Spinal cord (tissue), 10 donors: Measurements from ENCODE around the gene KRTAP2-2. TPM values are rescaled to one million over a fixed set of nuclear protein-coding genes. Genes with fewer than 3 reads are reported as not detected.
"Not testable (repeated sequence)": the region's sequence is repeated elsewhere in the genome, so short reads cannot be mapped to it uniquely, and the experiment has no call there.

Experiments used
- DNase-seq, 6 donors: peaks; one replicate each; pipeline versions ENCODE4 v3.0.0 to v3.0.0-alpha.2; 2013 to 2015; ENCODE audit warnings: low spot score in 6 of 6, low read depth in 4 of 6
- H3K27ac ChIP-seq: one replicate; pipeline ENCODE4 v1.5.1; 2013; ENCODE audit warnings: low read depth, low read length, control low read depth
- H3K27me3 ChIP-seq: one replicate; pipeline ENCODE4 v1.6.1; 2013; ENCODE audit warnings: low read length; ENCODE audit not compliant: control insufficient read depth, insufficient read depth
- H3K36me3 ChIP-seq: one replicate; pipeline ENCODE4 v1.6.1; 2013; ENCODE audit warnings: low read length; ENCODE audit not compliant: control insufficient read depth, insufficient read depth
- H3K4me1 ChIP-seq: one replicate; pipeline ENCODE4 v1.6.1; 2013; ENCODE audit warnings: low read length; ENCODE audit not compliant: control insufficient read depth, insufficient read depth
- H3K4me3 ChIP-seq: one replicate; pipeline ENCODE4 v1.5.1; 2013; ENCODE audit warnings: low read depth, low read length, control low read depth
- H3K9me3 ChIP-seq: one replicate; pipeline ENCODE4 v1.6.1; 2013; ENCODE audit warnings: low read length; ENCODE audit not compliant: control insufficient read depth, insufficient read depth
- WGBS: methylation state at CpG from one replicate; pipeline ENCODE4 v1.1.5; 2013; ENCODE audit warnings: missing lambda C conversion rate; ENCODE audit not compliant: insufficient coverage; 5-methylcytosine and 5-hydroxymethylcytosine counted together
- polyA plus RNA-seq, 2 donors: library from polyadenylated mRNA; unstranded; fragments of 120-200 nt; gene quantifications; one replicate each; pipeline ENCODE4 v1.2.1, GENCODE V29; 2013; ENCODE audit not compliant: insufficient read length in 2 of 2
- total RNA-seq, 2 donors: library from RNA; depleted of rRNA in 1 of 2; stranded (reverse); fragments of 120-200 nt in 1 of 2; fragments of >200 nt in 1 of 2; gene quantifications; one replicate each; pipeline versions ENCODE4 v1.2.3 to v1.2.4, GENCODE V29; 2013 to 2014
- donor health status: healthy.

Gene KRTAP2-2
- total and polyA plus RNA-seq, 4 donors, result not detected

GRCh38 chr17:41065016-41065689 is 10.1 kb upstream of the KRTAP2-2 start:
- not testable (repeated sequence) for H3K36me3 ChIP-seq, H3K9me3 ChIP-seq, H3K4me3 ChIP-seq, H3K27ac ChIP-seq, H3K27me3 ChIP-seq, H3K4me1 ChIP-seq, DNase-seq
- WGBS, result 94% methylated on average over 2 of the region's 16 CpGs

GRCh38 chr17:41064301-41064700 is 9.3 kb upstream of the KRTAP2-2 start:
- no peak overlapping the region for H3K4me3 ChIP-seq
- no peaks in the 10 kb centered on the region for H3K36me3 ChIP-seq
- no peaks in the 10 kb centered on the region for H3K4me1 ChIP-seq
- H3K9me3 ChIP-seq, result no peaks in the 10 kb centered on the region
- no CpG with 5 or more reads among the region's 1 CpG for WGBS
- H3K27ac ChIP-seq, result no peak overlapping the region
- no peaks in the 10 kb centered on the region for H3K27me3 ChIP-seq
- no peak for DNase-seq

GRCh38 chr17:41063449-41063848 is 8.4 kb upstream of the KRTAP2-2 start:
- WGBS, result no CpG with 5 or more reads among the region's 4 CpGs
- no peak overlapping the region for H3K4me3 ChIP-seq
- H3K9me3 ChIP-seq, result no peaks in the 10 kb centered on the region
- H3K27me3 ChIP-seq, result no peaks in the 10 kb centered on the region
- no peaks in the 10 kb centered on the region for H3K4me1 ChIP-seq
- no peak for DNase-seq
- H3K36me3 ChIP-seq, result no peaks in the 10 kb centered on the region
- H3K27ac ChIP-seq, result no peak overlapping the region

- no peak overlapping the region for H3K4me3 ChIP-seq
- no peak overlapping the region for H3K27ac ChIP-seq
- 60% methylated on average over 1 of the region's 1 CpG for WGBS
- H3K27me3 ChIP-seq, result no peaks in the 10 kb centered on the region
- DNase-seq, result no peak
- no peaks in the 10 kb centered on the region for H3K9me3 ChIP-seq
- H3K36me3 ChIP-seq, result no peaks in the 10 kb centered on the region
- H3K4me1 ChIP-seq, result no peaks in the 10 kb centered on the region
These were observed 6.9 kb upstream of the KRTAP2-2 start for GRCh38 chr17:41061964-41062363.

- Histone ChIP-seq H3K9me3 (no peaks in the 10 kb centered on the region), H3K4me1 (no peaks in the 10 kb centered on the region), H3K27ac (no peak within 1 kb of the TSS), H3K27me3 (no peaks in the 10 kb centered on the region), H3K4me3 (no peak within 1 kb of the TSS), H3K36me3 (no peaks in the 10 kb centered on the region)
- whole genome bisulfite sequencing, result 80% methylated on average over 4 of the region's 6 CpGs
- DNase-seq, result no peak
These were observed 5.1 kb upstream of the KRTAP2-2 start, which contains the start of gene KRTAP2-3 for GRCh38 chr17:41060052-41060604. Gene KRTAP2-3 (minus strand): TSS chr17:41060114. CDS start chr17:41060050, 64 bp downstream.

GRCh38 chr17:41059276-41060051 is 4.4 kb upstream of the KRTAP2-2 start:
- H3K36me3 ChIP-seq, H3K9me3 ChIP-seq, H3K4me3 ChIP-seq, H3K27me3 ChIP-seq, DNase-seq, H3K27ac ChIP-seq, H3K4me1 ChIP-seq: not testable (repeated sequence)
- whole genome bisulfite sequencing, result 42% methylated on average over 6 of the region's 31 CpGs

GRCh38 chr17:41058741-41059140 is 3.7 kb upstream of the KRTAP2-2 start:
- no peaks in the 10 kb centered on the region for H3K27me3 ChIP-seq

GRCh38 chr17:41057547-41057946 is 2.5 kb upstream of the KRTAP2-2 start:
- Histone ChIP-seq H3K27ac (no peak overlapping the region), H3K4me3 (no peak overlapping the region), H3K36me3 (no peaks in the 10 kb centered on the region), H3K9me3 (no peaks in the 10 kb centered on the region), H3K27me3 (no peaks in the 10 kb centered on the region), H3K4me1 (no peaks in the 10 kb centered on the region)
- no peak for DNase-seq
- WGBS, result no CpG with 5 or more reads among the region's 1 CpG

More at GRCh38 chr17:41058741-41059140, 3.7 kb upstream of the KRTAP2-2 start:
- no peak for DNase-seq
- H3K36me3 ChIP-seq, result no peaks in the 10 kb centered on the region
- H3K4me1 ChIP-seq, result no peaks in the 10 kb centered on the region
- WGBS, result no CpG with 5 or more reads among the region's 5 CpGs
- no peak overlapping the region for H3K4me3 ChIP-seq
- no peak overlapping the region for H3K27ac ChIP-seq
- no peaks in the 10 kb centered on the region for H3K9me3 ChIP-seq

GRCh38 chr17:41054556-41054955 is 474 bp downstream of the KRTAP2-2 start:
- H3K27ac ChIP-seq, H3K4me1 ChIP-seq, H3K27me3 ChIP-seq, H3K36me3 ChIP-seq, DNase-seq, H3K4me3 ChIP-seq, H3K9me3 ChIP-seq: not testable (repeated sequence)
- WGBS, result 77% methylated on average over 7 of the region's 9 CpGs
